ENCODE measurements around the gene NPB.

The NPB gene

GRCh38 chr17:81902023-81902652 lies at the start of gene NPB:
Gene NPB (plus strand): TSS chr17:81902238. CDS start chr17:81902278, 40 bp downstream.
- FAIRE-seq, result no peak

GRCh38 chr17:81854974-81855774 lies 46.9 kb upstream of the NPB start:
- FAIRE-seq, result no peak
- DNase-seq (ENCODE audit: extremely low spot score, insufficient read length, low read depth), result no peak

More at GRCh38 chr17:81902023-81902652, at the start of gene NPB:
- no peak for DNase-seq (ENCODE audit: extremely low spot score, insufficient read length, low read depth)

GRCh38 chr17:81858170-81858966 lies 43.7 kb upstream of the NPB start:
- DNase-seq (ENCODE audit: extremely low spot score, insufficient read length, low read depth) (no peak), FAIRE-seq (no peak)

- DNase-seq (ENCODE audit: extremely low spot score, insufficient read length, low read depth) (no peak), FAIRE-seq (no peak)
Observed at GRCh38 chr17:81858967-81859905, 42.8 kb upstream of the NPB start.

- no peak for FAIRE-seq
- DNase-seq (ENCODE audit: extremely low spot score, insufficient read length, low read depth), result no peak
Observed at GRCh38 chr17:81859906-81860755, 41.9 kb upstream of the NPB start, which contains the start of gene P4HB. Gene P4HB (minus strand): TSS chr17:81860535. CDS start chr17:81860471, 64 bp downstream.

- FAIRE-seq (peak; percentile 100), DNase-seq (ENCODE audit: extremely low spot score, insufficient read length, low read depth) (peak; percentile 96)
Observed at GRCh38 chr17:81860756-81861568, 41.1 kb upstream of the NPB start.

- no peak for DNase-seq (ENCODE audit: extremely low spot score, insufficient read length, low read depth)
- FAIRE-seq, result no peak
Observed at GRCh38 chr17:81863123-81863675, 38.8 kb upstream of the NPB start.

GRCh38 chr17:81863833-81864768 lies 37.9 kb upstream of the NPB start:
- FAIRE-seq, result no peak

GRCh38 chr17:81865358-81865732 lies 36.7 kb upstream of the NPB start:
- DNase-seq (ENCODE audit: extremely low spot score, insufficient read length, low read depth) (no peak), FAIRE-seq (no peak)

More at GRCh38 chr17:81863833-81864768, 37.9 kb upstream of the NPB start:
- no peak for DNase-seq (ENCODE audit: extremely low spot score, insufficient read length, low read depth)

- FAIRE-seq (no peak), DNase-seq (ENCODE audit: extremely low spot score, insufficient read length, low read depth) (no peak)
Observed at GRCh38 chr17:81865733-81866439, 36.2 kb upstream of the NPB start.

GRCh38 chr17:81866440-81867169 lies 35.4 kb upstream of the NPB start:
- DNase-seq (ENCODE audit: extremely low spot score, insufficient read length, low read depth) (no peak), FAIRE-seq (no peak)

- no peak for FAIRE-seq
- DNase-seq (ENCODE audit: extremely low spot score, insufficient read length, low read depth), result no peak
Observed at GRCh38 chr17:81867170-81867990, 34.7 kb upstream of the NPB start.

GRCh38 chr17:81867991-81868673 lies 33.9 kb upstream of the NPB start:
- no peak for DNase-seq (ENCODE audit: extremely low spot score, insufficient read length, low read depth)
- FAIRE-seq, result no peak

GRCh38 chr17:81868674-81869220 lies 33.3 kb upstream of the NPB start:
- FAIRE-seq, result no peak
- DNase-seq (ENCODE audit: extremely low spot score, insufficient read length, low read depth), result no peak

Measured in GM18507 (cell line).